Astrocyte of the spinal cord (primary cell): ENCODE measurements around the gene LIN54.
"Not testable (repeated sequence)": the region's sequence is repeated elsewhere in the genome, so short reads cannot be mapped to it uniquely, and the experiment has no call there.

Experiments used
- DNase-seq: peaks from one replicate; pipeline ENCODE4 v3.0.0; 2011; ENCODE audit warnings: low read depth, low spot score
- H3K4me3 ChIP-seq: 2 replicates; pipeline ENCODE4 v1.5.1; 2011; ENCODE audit warnings: low read depth, mild to moderate bottlenecking, low read length, moderate library complexity
- in situ Hi-C: cut with HindIII; loops from 2 replicates; pipeline ENCODE4 v1.10.0; 2017; ENCODE audit warnings: low sequenced_read_pairs
- TF ChIP-seq, protein P1 (sequence below): IDR thresholded peaks from 2 replicates; pipeline ENCODE4 v1.5.1; 2012; ENCODE audit warnings: low read depth, mild to moderate bottlenecking, low read length, inconsistent platforms

LIN54 gene

DNA sequence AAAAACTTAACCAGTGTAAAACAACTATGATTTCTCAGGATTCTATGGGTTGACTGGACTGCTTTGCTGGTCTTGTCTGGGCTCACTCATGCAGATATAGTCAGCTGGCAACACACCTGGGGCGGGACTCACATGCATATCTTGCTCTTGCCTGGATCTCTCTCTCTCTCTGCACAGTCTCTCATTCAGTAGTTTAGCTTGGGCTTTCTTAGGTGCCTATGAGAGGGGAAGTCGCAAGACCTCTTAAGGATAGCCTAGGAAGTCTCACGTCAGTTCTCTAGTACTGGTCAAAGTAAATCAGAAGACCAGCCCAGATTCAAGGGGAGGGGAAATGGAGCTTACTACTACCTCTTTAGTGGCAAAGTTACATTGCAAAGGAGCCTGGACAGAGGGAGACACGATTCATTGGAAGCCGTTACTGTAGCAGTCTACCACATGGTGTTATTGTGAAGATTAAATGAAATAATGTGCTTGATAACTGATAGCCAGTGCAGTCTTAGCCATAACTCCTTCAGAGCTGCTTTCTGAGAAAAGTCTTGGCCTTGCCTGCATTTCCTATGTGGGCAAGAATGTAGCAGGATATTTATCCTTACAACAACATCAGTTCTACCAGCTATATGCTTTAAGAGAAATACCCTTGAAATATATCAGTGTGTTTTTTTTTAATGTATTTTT is 26.5 kb upstream of the LIN54 start:
- in situ Hi-C loops, result no loop called here
- no peak overlapping the region for H3K4me3 ChIP-seq
- TF ChIP-seq, protein P1, sequence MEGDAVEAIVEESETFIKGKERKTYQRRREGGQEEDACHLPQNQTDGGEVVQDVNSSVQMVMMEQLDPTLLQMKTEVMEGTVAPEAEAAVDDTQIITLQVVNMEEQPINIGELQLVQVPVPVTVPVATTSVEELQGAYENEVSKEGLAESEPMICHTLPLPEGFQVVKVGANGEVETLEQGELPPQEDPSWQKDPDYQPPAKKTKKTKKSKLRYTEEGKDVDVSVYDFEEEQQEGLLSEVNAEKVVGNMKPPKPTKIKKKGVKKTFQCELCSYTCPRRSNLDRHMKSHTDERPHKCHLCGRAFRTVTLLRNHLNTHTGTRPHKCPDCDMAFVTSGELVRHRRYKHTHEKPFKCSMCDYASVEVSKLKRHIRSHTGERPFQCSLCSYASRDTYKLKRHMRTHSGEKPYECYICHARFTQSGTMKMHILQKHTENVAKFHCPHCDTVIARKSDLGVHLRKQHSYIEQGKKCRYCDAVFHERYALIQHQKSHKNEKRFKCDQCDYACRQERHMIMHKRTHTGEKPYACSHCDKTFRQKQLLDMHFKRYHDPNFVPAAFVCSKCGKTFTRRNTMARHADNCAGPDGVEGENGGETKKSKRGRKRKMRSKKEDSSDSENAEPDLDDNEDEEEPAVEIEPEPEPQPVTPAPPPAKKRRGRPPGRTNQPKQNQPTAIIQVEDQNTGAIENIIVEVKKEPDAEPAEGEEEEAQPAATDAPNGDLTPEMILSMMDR, result no peak
- DNase-seq, result no peak

DNA sequence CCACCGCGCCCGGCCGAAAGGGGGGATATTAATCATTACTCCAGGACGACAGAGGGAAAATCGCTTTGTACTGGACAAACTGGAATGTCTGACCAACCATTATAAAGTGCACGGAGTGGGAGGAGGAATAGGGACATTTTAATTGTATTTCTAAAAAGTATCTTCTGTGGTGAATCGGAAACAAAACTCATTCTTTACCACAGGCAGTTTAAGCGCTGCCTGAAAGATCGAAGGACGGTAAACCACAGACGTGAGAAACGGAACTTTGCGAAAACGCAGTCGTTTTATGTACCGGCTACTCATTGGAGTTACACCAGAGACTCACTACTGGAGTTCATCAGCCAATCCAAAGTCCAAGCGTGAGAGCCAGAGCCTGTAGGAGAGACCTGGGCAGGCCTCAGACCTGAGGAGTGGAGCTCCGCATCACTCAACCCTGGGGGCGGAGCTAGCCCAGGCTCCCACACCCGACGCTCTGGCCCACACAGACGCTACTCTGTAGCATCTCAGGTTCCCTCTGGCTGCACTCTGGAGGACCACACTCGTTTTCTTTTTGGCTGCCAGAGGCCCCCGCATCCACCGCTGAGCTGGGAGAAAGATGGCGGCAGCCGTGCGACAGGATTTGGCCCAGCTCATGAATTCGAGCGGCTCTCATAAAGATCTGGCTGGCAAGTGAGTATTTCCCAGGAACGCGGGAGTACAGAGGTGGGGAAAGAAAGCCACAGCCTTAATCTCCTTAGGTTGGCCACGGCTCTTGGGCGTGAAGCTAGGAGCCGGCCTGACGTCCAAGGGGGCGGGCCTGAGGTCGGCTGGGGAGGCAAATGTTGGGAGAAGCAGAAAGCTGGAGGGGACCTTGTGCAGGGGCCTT is 24.2 kb upstream of the LIN54 start, which contains the start of gene COPS4:
TSS of gene COPS4 (plus strand) at position 554 of the 865 bp plus-strand sequence. CDS start at position 596, 42 bp downstream.
- TF ChIP-seq, protein P1, result peak; percentile 41
- DNase-seq, result peak; percentile 100
- in situ Hi-C loops, result no loop called here
- H3K4me3 ChIP-seq, result peak within 1 kb of the TSS; percentile 86

DNA sequence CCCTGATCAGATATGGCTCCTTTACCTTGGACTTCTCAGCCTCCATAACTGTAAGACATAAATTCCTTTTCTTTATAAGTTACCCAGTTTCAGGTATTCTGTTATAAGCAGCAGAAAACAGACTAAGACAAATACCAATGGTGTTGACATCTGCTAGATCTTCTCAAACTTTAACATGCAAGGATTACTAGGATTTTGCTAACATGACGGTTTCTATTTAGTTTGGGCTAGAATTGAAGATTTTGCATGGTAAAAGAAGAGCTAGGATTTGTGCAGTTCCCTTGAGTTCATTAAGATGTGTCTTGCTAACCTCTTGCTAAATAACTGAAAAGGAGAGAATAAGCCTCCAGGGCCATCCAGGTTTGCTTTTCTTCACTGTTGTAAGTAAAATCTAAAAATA is 19.1 kb upstream of the LIN54 start:
- no peak for DNase-seq
- TF ChIP-seq, protein P1, result no peak
- H3K4me3 ChIP-seq, result no peak overlapping the region
- in situ Hi-C loops, result no loop called here

DNA sequence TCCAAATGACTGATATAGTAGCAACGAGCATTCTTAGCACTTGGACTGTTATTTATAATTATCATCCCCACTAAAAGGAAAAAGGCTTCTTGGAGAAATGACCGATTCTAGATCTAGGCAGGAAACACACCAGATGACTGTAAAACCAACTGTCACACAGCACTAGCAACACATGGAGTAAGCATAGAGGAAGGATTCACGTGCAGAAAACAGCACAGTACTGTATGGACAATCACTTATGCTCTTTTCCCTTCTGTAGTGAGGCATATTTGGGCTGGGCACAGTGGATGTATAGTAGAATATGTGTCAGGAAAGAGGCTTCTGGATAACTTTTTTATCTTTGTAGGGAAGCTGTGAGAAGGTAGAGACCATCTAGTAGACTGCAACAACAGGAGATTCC is 18.4 kb upstream of the LIN54 start:
- in situ Hi-C loops, result no loop called here
- DNase-seq, result no peak
- H3K4me3 ChIP-seq, result no peak overlapping the region
- TF ChIP-seq, protein P1, result no peak

DNA sequence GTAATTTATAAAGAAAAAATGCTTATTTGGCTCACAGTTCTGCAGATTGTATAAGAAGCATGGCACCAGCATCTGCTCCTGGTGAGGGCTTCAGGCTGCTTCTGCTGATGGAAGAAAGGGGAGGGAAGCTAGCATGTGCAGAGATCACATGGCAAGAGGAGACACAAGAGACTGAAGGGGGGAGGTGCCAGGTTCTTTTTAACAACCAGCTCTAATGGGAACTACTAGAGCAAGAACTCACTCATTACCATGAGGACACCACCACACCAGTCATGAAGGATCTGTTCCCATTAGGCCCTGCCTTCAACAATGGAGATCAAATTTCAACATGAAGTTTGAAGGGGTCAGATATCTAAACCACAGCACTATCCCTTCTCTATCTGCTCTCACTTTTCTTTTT is 14.9 kb upstream of the LIN54 start:
- no peak for DNase-seq
- no peak overlapping the region for H3K4me3 ChIP-seq
- in situ Hi-C loops, result no loop called here
- TF ChIP-seq, protein P1, result no peak

DNA sequence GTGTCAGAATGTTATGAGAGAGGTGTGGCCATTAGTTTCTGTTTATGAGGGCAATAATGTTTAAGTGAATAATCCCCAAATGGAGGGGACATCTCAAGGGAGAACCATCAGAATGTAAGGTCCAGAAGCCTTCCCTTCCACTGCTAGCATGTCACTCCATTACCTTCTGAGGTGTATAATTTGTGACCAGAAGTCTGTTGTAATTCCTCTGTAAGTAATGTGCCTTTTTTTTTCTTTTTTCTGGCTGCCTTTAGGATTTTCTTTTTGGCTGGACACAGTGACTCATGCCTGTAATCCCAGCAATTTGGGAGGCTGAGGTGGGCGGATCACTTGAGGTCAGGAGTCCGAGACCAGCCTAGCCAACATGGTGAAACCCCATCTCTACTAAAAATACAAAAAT is 13.6 kb upstream of the LIN54 start:
- no peak overlapping the region for H3K4me3 ChIP-seq
- in situ Hi-C loops, result no loop called here
- no peak for DNase-seq
- TF ChIP-seq, protein P1, result no peak

DNA sequence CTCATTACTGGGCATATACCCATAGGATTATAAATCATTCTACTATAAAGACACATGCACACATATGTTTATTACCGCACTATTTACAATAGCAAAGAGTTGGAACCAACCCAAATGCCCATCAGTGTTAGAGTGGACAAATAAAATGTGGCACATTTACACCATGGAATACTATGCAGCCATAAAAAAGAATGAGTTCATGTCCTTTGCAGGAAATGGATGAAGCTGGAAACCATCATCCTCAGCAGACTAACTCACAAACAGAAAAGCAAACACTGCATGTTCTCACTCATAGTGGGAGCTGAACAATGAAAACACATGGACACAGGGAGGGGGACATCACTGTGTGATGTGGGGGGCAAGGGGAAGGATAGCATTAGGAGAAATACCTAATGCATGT is 13.0 kb upstream of the LIN54 start:
- in situ Hi-C loops, H3K4me3 ChIP-seq, DNase-seq: not testable (repeated sequence)
